Germinal center (tissue), 1 donor: ENCODE results near the gene NEK9.

Experiments
- DNase-seq: peaks from one replicate; pipeline ENCODE4 v3.0.0; 2012; ENCODE audit warnings: mixed read lengths, low spot score

The NEK9 gene

DNA sequence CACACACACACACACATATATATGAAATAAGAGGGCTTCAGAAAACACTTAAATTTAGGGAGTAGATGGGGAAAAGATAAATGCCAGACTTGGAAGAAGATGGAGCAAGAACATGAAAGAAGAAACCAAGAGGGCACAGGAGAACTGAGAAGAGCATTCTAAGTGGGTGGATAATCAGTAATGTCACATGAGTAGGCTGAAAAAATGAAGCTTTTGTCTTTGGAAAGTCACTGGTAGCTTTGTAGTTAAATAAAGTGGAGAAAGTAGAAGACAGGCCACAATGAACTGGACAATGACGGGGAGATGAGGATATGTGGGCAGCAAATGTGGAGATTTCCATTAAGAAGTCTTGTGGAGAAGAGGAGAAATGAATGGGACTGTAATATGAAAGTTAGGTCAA, 59.6 kb downstream of the NEK9 start:
- DNase-seq, result no peak

DNA sequence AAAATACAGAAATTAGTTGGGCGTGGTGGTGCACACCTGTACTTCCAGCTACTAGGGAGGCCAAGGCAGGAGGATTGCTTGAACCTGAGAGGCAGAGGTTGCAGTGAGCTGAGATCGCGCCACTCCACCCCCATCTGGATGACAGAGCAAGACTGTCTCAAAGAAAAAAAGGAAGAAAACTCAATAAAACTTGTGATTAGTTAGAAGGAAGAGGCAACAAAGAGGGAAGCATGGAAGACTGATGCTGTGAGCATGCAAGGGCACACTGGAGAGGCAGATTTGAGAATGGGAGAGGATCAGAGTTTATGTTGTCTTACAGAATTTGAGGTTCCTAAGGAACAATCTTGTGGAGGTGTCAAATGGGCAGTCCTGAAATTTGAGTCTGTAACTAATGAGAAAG, 60.2 kb downstream of the NEK9 start:
- DNase-seq, result no peak

DNA sequence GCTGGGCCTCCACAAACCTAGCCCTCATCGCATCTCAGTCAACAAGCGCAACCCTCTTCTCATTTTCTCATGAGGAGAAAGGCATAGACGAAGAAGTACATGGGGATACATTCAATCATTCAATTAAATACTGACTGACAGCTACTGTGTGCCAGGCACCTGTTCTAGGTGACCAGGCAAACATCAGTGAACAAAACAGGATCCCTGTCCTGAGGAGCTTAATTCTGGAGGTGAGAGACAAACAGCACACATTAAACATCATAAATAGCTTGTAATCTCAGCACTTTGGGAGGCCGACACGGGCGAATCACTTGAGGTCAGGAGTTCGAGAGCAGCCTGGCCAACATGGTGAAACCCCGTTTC, 62.7 kb downstream of the NEK9 start:
- DNase-seq, result no peak

DNA sequence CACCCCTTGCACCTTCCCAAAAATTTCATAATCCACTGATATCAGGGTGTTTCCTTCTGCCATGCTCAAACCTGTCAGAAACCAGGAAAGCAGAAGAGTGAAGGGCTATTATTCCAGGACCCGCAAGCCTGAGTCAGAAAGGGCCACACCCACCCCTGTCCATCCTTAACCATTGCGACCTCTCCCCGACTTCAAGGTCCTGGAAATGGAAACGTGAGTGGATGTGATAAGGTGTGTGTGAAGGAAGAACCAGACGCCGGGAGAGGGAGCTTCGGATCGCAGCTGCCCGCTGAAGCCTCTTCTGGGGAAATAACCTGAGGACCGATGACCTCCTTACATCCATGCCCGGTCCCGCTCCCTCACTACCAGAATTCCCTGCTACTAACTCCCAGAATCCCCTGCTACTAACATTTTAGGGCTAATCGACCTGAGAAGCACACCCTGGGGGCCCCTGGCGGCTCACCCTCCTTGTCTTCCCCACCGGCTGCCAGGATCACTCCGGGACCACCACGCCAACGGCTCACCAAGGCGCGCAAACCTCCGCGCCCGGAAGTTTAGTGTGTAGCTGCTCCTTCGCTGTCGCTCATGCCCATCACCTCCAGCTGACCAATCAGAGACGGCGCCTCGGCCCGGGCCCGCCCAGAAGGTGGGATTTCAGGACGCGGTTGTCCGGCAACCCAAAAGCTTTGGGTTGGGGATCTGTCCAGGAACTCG, 63.2 kb downstream of the NEK9 start, which contains the start of gene ACYP1:
TSS of gene ACYP1 (minus strand) at position 534 of the 714 bp plus-strand sequence. CDS start at position 63, 471 bp downstream.
- peak; percentile 94 for DNase-seq

DNA sequence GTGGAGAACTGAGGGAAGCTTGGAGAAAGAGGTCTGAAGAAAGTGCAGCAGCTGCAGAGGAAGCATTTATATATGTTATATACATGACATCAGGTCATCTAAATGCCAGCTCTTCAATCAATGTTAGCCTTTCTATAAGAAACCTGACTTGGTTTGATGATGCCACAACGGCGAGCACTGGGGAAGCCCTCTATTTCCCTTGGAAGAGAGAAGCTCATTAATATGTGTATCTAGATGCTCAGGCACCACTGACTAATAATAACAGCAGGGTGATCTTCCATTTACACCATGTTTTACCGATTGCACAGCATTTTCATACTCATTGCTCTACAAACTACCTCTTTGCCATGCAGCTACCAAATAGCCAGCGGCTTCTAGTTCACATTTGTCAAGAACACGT, 63.8 kb downstream of the NEK9 start:
- DNase-seq, result no peak

DNA sequence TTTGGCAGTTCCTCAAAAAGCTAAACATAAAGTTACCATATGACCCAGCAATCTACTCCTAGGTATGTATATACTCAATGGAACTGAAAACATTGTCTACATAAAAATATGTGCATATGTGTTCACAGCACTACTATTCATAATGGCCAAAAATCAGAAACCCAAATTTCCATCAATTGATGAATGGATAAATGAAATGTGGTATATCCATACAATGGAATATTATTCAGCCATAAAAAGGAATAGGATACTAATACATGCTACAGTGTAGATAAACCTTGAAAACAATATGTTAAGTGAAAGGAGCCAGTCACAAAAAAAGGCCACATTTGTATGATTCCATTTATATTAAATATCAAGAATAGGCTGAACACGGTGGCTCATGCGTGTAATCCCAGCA, 66.4 kb downstream of the NEK9 start:
- DNase-seq, result no peak

DNA sequence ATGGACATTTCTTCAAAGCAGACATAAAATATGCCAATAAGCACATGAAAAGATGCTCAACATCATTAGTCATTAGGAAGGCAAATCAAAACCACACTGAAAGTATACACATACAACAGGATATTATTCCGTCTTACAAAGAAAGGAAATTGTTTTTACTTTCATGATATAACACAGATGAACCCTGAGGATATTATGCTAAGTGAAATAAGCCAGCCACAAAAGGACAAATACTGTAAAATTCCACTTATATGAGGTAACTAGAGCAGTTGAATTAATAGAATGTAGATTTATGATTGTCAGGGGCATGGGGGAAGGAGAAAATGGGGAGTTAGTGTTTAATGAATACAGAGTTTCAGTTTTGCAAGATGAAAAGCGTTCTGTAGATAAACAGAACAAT, 67.2 kb downstream of the NEK9 start:
- no peak for DNase-seq

DNA sequence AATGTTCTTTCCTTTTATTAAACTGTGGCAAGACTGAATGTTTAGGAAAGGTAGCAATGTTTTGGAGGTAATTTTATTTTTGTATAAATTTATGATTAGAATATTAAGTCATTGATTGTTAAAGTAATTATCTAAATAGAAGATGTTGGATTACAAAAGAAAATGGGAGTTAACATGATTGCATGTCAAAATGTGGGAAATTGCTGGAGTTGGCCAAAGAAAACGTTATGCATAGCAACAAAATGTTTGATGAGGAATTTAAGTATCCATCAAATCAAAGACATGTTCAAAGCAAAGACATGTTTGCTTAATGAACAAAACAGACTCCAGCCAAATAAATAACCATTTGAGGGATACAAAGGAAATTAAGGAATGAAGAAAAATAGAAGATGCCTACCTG, 72.4 kb downstream of the NEK9 start:
- DNase-seq, result no peak

DNA sequence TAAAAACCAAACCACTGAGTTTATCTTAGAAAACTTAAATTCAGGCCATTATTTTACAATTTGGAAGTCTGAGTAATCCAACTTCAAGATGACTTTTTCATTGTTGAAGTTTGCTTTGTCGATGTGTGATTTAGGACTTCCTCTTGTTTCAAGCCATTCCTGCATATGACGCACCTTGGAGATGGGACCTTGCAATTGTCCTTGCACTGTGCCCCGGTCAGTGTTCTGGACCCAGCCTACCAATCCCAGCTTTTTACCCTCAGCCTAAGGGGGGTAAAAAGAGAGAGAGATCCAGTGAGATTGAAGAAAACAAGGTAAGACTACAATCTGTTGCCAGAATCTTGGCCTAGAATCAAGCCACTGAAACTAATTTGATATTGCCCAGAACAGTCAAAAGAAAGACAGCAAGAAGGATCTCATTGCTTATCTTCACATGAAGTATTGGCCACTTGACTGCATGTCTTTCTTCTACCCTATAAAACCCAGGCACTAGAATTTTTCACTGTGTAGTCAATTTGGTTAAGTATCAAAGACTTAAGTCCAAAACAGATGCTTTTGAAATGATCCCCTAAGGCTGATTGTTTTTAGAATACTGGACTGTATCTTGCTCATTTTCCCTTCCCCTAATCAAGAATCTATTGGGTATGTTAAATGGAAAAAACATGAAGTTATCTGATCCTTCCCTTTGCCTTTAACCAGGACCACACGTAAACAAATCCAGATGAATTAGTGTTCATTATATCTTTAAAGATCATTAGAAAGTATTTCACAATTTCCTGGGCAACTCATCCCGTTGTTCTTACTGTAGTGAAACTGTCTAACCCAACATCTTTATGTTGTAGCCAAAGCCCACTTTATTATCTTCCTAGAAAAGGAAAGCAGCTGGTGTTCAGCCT, 73.2 kb downstream of the NEK9 start:
- DNase-seq, result no peak

DNA sequence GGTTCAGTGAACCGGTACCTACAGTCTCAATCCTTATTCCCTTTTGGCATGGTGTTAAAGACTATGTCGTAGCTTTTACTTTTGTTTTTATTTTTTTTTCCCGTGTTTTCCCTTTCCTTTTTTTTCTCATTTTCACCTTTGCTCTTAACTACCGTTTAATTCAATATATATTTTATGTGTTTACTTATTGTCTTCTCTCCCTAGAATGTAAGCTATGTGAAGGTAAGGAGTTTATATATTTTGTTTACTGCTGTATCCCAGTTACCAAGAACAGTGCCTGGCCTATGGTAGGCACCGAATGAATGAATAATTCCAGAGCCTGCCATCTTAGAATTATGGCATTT, 75.3 kb downstream of the NEK9 start:
- no peak for DNase-seq

DNA sequence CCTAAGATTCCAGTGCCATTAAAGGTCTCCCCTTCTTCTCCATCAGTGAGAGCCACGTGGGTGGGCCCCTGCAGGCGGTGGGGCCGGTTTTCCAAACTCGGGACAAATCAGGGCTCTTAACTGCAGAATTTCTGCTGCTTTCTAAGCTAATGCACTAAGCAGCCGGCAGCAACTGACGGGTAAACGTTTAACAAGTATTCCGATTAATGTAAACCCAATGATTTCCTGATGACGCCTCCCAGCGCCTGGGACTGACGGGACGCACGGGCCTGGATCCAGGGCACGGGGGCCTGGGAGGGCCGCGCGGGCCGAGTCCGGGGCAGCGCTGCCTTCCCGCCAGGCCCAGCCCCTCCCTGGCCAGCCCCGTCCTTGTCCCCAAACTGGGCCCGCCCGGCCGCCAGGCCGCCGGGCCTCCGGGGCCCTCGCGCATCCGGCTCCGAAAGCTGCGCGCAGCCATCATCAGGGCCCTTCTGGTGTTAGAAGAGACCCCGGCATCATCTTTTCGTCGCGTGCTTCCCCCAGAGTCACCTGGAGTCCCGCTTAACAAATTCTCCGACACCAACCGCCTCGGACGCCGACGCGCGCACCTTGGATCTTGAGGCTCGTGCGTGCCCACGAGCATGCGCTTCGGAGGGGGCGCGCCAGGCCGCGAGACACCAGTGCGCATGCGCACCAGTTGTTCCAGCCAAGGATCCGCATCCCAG, 75.8 kb downstream of the NEK9 start, which contains the start of gene MLH3:
TSS of gene MLH3 (minus strand) at position 616 of the 704 bp plus-strand sequence. CDS start 1,812 bp downstream, outside the sequence.
- DNase-seq, result peak; percentile 90

DNA sequence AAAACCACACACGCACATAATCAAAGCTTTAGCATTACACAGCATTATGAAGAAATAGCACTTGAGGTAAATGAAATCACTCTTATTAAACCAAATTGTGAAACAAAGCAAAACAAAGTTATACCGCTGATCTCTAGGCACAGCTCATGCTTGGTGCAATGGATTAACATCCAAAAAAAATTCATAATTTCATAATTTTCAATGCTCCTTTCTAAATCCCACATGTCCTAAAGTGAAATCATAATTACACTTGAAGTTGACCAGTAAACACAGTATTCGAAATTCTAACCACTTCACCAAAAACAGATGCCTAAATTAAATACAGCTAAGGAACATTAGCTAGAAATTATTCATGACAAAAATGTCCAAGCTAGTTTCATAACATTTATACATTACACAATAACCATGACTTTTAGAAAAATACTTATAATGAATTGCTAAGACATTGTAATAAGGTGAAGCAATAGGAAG, 77.1 kb downstream of the NEK9 start:
- no peak for DNase-seq

DNA sequence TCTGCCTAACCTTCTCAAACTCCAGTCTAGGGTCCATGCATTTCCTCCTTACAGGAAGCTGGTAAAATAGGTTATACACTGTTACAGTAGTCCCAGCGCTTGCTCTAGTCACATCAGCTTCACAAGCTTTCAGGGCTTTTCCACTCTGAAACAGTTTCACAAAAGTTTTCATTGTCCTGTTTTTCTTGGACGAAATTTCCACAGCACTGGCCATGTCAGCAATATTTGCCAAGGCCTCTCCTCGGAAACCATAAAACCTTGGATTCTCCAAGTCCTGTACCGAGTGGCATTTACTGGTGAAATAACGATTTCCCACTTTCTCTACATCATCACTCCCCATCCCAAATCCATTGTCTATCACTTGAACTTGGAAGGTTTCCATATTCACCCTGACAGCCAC, 77.7 kb downstream of the NEK9 start:
- no peak for DNase-seq

DNA sequence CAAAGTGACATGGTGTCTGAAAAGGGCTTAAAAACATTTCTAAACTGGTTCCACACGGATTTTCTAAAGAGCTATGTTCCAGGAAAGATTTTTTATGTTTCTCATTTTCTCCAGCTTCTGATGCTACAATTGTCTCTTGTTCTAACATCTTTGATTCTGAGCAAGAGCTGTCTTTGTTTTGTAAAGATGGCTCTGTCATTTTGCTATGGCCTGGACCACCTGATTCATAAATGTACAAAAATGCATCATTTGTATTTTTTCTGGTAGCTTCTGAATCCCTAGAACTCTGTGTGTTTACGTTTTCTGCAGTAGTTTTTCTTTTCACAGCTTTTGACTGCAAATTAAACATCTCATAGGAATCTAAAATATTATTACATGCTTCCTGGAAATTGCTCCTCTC, 78.7 kb downstream of the NEK9 start:
- DNase-seq, result no peak

DNA sequence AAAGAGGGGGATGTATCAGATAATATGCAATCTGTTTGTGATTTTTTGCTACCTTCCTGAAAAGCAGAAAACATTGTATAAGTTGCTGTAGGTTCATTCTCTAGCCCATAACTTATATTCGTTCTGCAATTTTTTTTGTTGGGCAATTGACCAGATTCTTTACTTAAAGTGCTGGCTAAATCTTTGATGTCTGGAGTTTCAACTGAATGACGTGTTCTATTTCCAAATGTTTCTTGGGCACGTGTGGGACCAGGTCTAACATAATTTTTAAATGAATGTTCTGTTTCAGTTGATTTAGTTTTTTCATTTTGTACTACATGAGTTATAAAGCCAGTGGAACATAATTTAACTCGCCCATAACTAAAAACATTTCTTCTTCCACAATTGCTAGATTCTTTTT, 79.3 kb downstream of the NEK9 start:
- DNase-seq, result no peak

DNA sequence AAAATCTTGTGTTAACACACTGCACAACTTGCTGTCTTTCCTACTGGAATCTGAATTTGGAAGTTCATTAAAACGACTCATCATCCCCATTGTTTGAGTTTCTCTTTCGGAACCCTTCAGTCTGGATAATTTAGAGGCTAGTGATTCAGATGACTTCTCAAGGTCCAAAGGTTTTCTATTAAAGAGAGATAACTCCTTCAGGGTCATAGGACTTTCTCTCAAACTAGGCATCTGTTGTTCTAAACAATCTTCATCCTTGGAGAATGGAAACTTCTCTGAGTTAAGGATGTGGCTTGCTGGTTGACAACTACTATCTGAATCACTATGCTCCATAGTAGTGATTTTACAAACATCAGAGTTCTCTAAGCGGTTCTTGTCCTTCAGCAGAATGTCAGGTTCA, 79.9 kb downstream of the NEK9 start:
- no peak for DNase-seq

DNA sequence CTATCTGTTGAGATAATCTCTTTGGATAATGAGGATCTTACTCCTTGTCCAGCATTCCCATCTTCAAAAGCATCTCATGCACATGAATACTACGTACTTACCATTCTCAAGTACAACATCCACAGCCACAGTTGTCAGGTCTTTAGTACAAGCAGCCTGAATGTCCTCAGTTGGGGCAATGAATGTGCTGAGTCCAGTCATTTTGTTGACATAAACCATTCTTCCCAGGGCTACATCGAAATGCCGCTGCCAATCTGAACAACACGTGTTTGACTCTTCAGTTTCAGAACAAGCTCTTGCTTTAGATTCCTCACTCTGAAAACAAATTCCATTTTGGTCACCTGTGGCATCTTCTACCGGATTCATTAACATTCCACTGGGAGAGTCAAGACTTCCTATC, 80.6 kb downstream of the NEK9 start:
- no peak for DNase-seq

DNA sequence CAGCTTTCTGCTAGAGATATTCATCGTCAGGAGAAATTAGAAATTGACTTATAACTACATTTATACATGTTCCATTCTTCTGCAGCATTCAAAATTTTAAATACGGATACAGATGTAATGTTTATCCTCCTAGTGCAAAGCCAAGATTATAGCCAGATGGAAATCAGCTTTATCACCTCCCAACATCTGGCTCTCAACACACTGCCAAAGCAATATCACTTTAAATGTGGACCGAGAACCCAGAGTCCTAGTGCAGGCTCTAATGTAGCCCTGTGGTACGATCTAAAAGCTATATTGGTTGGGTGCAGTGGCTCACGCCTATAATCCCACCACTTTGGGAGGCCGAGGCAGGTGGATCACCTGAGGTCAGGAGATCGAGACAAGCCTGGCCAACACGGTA, 82.1 kb downstream of the NEK9 start:
- DNase-seq, result no peak

DNA sequence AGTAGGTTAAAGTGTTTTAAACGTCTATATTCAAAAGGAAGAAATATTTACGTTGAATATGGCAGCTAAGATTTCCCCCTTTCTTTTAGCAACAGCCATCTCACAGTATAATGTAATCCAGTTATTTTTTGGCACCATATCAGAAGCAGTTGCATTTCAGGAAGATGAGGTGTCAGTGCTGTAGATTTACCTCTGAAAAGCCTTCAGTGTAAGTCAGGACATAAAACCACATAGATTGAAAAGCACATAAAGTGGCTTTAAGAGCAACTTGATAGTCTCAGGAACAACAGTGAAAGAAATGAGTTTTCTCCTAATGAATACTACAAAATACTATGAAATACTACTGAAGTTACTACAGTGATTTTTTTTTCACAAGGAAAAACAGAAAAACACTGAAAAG, 82.5 kb downstream of the NEK9 start:
- DNase-seq, result no peak

DNA sequence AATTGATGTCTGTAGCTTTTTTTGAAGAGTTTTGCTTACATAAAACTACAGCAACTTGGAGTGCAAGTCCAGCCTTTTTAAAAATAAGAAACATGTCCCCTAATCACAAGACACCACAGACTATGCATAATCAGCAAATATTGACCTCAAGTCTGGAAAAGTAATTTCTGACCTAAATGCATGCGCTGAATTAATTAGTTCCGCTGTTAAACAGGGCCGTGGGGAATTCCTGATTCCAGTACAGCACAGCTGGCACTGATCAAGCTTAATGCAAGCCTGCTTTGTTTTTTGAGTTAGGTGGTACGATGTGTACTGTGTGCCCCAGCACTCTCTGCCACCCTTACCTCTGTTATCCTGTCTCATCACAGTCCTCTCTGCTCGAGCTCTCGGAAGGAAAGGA, 84.8 kb downstream of the NEK9 start:
- no peak for DNase-seq

DNA sequence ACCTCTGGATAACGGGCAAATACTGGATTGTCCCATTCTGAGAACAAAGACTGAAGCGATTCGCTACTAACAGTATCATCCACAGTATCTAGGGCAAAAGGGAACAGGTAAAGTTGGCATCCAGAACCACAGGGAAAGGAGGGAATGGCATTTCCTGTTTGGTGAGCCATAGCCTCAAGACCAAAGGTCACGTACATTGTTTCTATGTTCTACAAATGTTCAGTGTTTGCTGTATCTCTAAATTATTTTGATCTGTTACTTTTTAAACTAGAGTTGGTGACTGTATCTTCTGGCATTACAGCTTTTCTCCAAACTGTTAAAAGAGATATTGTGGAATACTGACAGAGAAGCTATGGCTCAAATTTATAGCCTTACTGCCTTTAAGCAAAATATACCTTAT, 85.2 kb downstream of the NEK9 start:
- no peak for DNase-seq

DNA sequence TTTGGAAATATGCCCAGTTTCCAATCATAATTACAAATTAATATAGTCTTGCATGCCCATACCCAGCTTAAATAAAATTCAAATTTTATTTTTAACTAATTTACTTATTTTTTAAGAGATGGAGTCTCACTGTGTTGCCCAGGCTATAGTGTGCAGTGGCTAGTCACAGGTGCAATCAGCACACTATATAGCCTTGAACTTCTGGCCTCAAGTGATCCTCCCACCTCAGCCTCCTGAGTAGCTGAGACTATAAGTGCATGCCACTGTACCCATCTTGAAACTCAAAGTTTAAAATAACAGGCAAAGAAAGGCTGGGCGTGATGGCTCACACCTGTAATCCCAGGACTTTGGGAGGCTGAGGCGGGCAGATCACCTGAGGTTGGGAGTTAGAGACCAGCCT, 85.9 kb downstream of the NEK9 start:
- no peak for DNase-seq

DNA sequence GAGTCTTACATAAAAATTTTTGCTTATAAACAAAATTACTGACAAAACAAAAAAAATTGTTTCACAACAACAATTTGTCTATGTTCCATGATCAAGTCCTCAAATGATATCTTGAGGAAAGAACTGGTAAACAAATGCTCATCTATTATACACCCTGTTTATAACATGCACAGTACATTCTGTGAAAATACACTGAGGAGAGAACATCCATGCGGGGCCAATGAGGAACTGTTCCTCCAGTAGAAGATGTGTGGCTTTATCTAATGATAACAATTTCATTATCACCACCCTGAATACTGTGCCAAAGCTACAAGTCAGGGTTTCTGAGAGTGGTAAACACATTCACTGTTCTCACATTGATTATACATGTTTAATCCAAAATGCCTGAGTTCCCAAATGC, 86.3 kb downstream of the NEK9 start:
- no peak for DNase-seq
